Right cardiac atrium (tissue), 5 donors: Measurements from ENCODE around the gene YLPM1. TPM values are rescaled to one million over a fixed set of nuclear protein-coding genes. Genes with fewer than 3 reads are reported as not detected.

Experiments
- ATAC-seq, 2 donors: fragments of 200-7000 bp; cut with Tn5 transposase; one replicate each; pipeline versions ENCODE4 v1.8.0 to v1.9.1; 2020; ENCODE audit warnings: moderate library complexity in 2 of 2, mild to moderate bottlenecking in 1 of 2
- DNase-seq, 3 donors: peaks; one replicate each; pipeline ENCODE4 v3.0.0-alpha.2; 2020
- H3K27ac ChIP-seq: one replicate; pipeline ENCODE4 v1.5.1; 2013; ENCODE audit warnings: mild to moderate bottlenecking, low read length, control low read depth, moderate library complexity
- H3K27me3 ChIP-seq: one replicate; pipeline ENCODE4 v1.6.1; 2013; ENCODE audit not compliant: control insufficient read depth, insufficient read depth
- H3K4me1 ChIP-seq: one replicate; pipeline ENCODE4 v1.6.1; 2013; ENCODE audit warnings: low read length; ENCODE audit not compliant: control insufficient read depth, insufficient read depth
- H3K4me3 ChIP-seq: one replicate; pipeline ENCODE4 v1.5.1; 2013; ENCODE audit warnings: low read length, control low read depth
- H3K9me3 ChIP-seq: one replicate; pipeline ENCODE4 v1.6.1; 2013; ENCODE audit warnings: low read length; ENCODE audit not compliant: control insufficient read depth
- WGBS: extraction: QIAGEN DNeasy Blood & Tissue Kit; methylation state at CpG from one replicate; pipeline ENCODE4 v1.1.7; 2013; 5-methylcytosine and 5-hydroxymethylcytosine counted together
- intact Hi-C, 4 donors: fragments of 100-400 bp; cut with DNase I; formaldehyde crosslinking; loops; one replicate each; pipeline versions ENCODE4 v1.11.0 to v1.14.0; 2022 to 2023
- polyA plus RNA-seq: library from polyadenylated mRNA; stranded (reverse); fragments of 200-250 nt; gene quantifications from one replicate; pipeline ENCODE4 v1.2.3, GENCODE V29; 2013
- total RNA-seq, 4 donors: library from RNA; stranded (reverse); fragmentation: NEBNext Ultra II Directional; extraction: Animal tissue kit (Norgen Biotek cat#: 25700); gene quantifications; one replicate each; pipeline ENCODE4 v1.2.1, GENCODE V29; 2021
- donor health status: healthy with polysubstance abuse.
- donor health status: DM: no; HTN: yes; CAD: no.
- donor health status: DM: no; HTN: no; CAD: no.
- donor health status: DM: no; HTN: yes; CAD: no; lungs with severe emphysema.
- donor health status: DM: yes; HTN: yes; CAD: no.

The YLPM1 gene
- total and polyA plus RNA-seq, 5 donors = 15.5 to 36.3 (median 32.6) TPM

DNA sequence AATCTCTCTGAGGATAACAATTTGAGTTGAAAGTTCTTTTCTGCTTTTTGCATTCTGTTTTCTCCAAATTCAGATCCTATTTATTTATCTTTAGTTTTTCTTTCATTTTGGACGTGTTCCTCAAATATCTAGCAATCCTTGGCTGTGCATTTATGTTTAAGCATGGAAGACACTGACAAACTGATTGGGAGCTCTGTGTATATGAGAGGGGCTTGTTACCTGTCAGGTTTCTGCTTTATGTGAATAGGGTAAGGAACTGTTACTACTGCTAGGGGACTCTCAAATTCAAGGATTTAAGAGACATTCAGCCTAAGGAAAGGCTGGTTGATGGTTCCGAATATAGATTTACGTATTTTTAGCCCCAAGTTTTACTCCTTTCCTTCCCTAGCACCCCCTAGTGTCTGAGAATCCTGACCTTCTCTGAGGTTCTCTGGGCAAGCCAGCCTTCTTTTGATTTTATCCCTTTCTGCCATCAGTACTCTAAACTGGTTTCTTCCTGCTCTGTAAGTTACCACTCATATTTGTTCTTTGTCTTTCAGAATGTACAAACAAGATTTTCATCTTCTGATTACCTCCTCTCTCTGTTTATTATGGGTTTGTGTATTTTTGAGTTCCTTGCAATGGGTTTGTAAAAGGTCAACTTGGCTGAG lies 30.5 kb downstream of the YLPM1 start:
- DNase-seq (no peak), ATAC-seq (peak in 1 of 2 donors; percentile 21)
- 37% methylated on average over 3 of the region's 3 CpGs for WGBS
- H3K27me3 ChIP-seq = no peaks in the 10 kb centered on the region
- no peak overlapping the region for H3K4me3 ChIP-seq
- H3K27ac ChIP-seq = no peak overlapping the region
- no peaks in the 10 kb centered on the region for H3K9me3 ChIP-seq
- intact Hi-C loops = loop anchor here in 1 of 4 donors (10.0 kb wide), 1 partner anchor 189 kb away; no protein-coding TSS in a partner anchor
- H3K4me1 ChIP-seq = peaks cover 4% of the 10 kb centered on the region

- peaks cover 4% of the 10 kb centered on the region for H3K4me1 ChIP-seq
- intact Hi-C loops = loop anchor here in 1 of 4 donors (10.0 kb wide), 1 partner anchor 190 kb away; no protein-coding TSS in a partner anchor
- H3K9me3 ChIP-seq = no peaks in the 10 kb centered on the region
- 93% methylated on average over 2 of the region's 2 CpGs for whole genome bisulfite sequencing
- H3K27ac ChIP-seq = no peak overlapping the region
- ATAC-seq (no peak), DNase-seq (no peak)
- no peak overlapping the region for H3K4me3 ChIP-seq
- H3K27me3 ChIP-seq = no peaks in the 10 kb centered on the region
Observed at GRCh38 chr14:74794947-74795346, 31.8 kb downstream of the YLPM1 start.

DNA sequence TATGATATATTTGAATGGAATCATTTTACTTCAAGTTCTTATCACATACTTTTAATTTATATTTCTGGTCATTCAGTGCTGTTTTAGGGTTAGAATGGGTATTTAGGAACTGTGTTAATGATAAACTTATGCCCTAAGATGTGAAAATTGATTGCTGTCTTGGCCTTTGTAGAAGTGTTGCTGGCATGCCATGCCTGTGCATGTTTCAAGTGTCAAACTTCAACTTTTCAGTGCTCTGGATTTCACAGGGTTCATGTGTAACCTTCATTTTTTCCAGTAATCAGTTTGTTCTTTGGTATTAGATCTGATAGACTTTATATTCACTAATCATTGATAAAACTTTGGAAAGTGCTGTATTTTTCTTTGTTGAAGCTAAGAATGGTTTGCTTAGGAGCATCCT lies 36.6 kb downstream of the YLPM1 start:
- no peak for DNase-seq
- peaks cover 2% of the 10 kb centered on the region for H3K4me1 ChIP-seq
- intact Hi-C loops = loop anchor here in 2 of 4 donors (10.0 kb wide), 1 partner anchor 195 kb away; no protein-coding TSS in a partner anchor
- ATAC-seq = no peak
- H3K9me3 ChIP-seq = no peaks in the 10 kb centered on the region
- no peaks in the 10 kb centered on the region for H3K27me3 ChIP-seq
- H3K4me3 ChIP-seq = no peak overlapping the region
- no peak overlapping the region for H3K27ac ChIP-seq

- H3K27ac ChIP-seq = no peak overlapping the region
- H3K4me1 ChIP-seq = peaks cover 2% of the 10 kb centered on the region
- no peak overlapping the region for H3K4me3 ChIP-seq
- 66% methylated on average over 3 of the region's 3 CpGs for WGBS
- H3K9me3 ChIP-seq = no peaks in the 10 kb centered on the region
- H3K27me3 ChIP-seq = no peaks in the 10 kb centered on the region
- no peak for ATAC-seq
- DNase-seq = no peak
- intact Hi-C loops = loop anchor here in 1 of 4 donors (10.0 kb wide), 1 partner anchor 196 kb away; no protein-coding TSS in a partner anchor
Observed at GRCh38 chr14:74800780-74801179, 37.7 kb downstream of the YLPM1 start.

- Histone ChIP-seq H3K9me3 (no peaks in the 10 kb centered on the region), H3K4me3 (no peak overlapping the region), H3K4me1 (peaks cover 2% of the 10 kb centered on the region), H3K27me3 (no peaks in the 10 kb centered on the region), H3K27ac (no peak overlapping the region)
- intact Hi-C loops = loop anchor here in 1 of 4 donors (10.0 kb wide), 1 partner anchor 197 kb away; no protein-coding TSS in a partner anchor
- 89% methylated on average over 3 of the region's 3 CpGs for WGBS
- DNase-seq (no peak), ATAC-seq (no peak)
Observed at GRCh38 chr14:74801396-74801795, 38.3 kb downstream of the YLPM1 start.

- ATAC-seq (no peak), DNase-seq (no peak)
- Histone ChIP-seq H3K4me1 (no peaks in the 10 kb centered on the region), H3K4me3 (no peak overlapping the region), H3K27me3 (no peaks in the 10 kb centered on the region), H3K9me3 (no peaks in the 10 kb centered on the region), H3K27ac (no peak overlapping the region)
- WGBS = 88% methylated on average over 4 of the region's 4 CpGs
- intact Hi-C loops = loop anchor here in 1 of 4 donors (10.0 kb wide), 1 partner anchor 200 kb away; no protein-coding TSS in a partner anchor
Observed at GRCh38 chr14:74804219-74804825, 41.2 kb downstream of the YLPM1 start.

- ATAC-seq (no peak), DNase-seq (no peak)
- Histone ChIP-seq H3K27ac (no peak overlapping the region), H3K4me3 (no peak overlapping the region), H3K4me1 (no peaks in the 10 kb centered on the region), H3K9me3 (no peaks in the 10 kb centered on the region), H3K27me3 (no peaks in the 10 kb centered on the region)
- 87% methylated on average over 7 of the region's 7 CpGs for WGBS
- intact Hi-C loops = loop anchor here in 1 of 4 donors (10.0 kb wide), 1 partner anchor 203 kb away; no protein-coding TSS in a partner anchor
Observed at GRCh38 chr14:74807853-74808545, 44.9 kb downstream of the YLPM1 start.

DNA sequence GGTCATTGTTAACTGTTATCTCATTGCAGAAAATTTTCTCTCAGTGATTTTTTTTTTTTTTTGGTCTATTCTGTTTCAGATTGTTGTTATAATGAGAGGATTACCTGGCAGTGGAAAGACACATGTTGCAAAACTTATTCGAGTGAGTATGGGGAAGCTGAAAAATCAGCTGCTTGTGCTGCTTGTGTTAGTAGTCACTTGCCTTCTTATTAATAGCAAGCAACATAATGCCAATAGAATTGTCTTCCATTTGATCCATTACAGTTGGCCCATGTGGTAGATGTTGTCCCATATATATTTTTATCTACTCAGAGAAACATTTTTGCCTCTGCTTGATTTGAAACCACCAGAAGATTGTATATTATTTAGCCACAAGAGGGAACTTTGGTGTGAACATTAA lies 53.0 kb downstream of the YLPM1 start:
- Histone ChIP-seq H3K4me3 (no peak overlapping the region), H3K9me3 (no peaks in the 10 kb centered on the region), H3K27ac (no peak overlapping the region), H3K4me1 (no peaks in the 10 kb centered on the region), H3K27me3 (no peaks in the 10 kb centered on the region)
- intact Hi-C loops = no loop called here
- ATAC-seq = no peak
- no peak for DNase-seq
- WGBS = 91% methylated on average over 1 of the region's 1 CpG

DNA sequence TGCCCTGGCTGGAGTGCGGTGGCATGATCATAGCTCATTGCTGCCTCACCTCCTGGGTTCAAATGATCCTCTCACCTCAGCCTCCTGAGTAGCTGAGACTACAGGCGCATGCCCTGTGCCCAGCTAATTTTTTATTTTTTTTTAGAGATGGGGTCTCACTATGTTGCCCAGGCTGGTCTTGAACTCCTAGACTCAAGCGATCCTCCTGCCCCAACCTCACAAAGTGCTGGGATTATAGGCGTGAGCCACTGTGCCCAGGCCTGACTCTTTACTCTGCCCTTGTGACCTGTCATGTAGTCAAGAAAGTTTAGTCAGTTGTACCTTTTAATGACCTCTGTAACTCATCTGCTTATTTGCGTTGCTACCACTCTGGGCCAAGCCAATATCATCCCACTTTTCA lies 57.2 kb downstream of the YLPM1 start:
- no peak for ATAC-seq
- Histone ChIP-seq H3K4me1 (no peaks in the 10 kb centered on the region), H3K4me3 (no peak overlapping the region), H3K9me3 (no peaks in the 10 kb centered on the region), H3K27ac (no peak overlapping the region), H3K27me3 (no peaks in the 10 kb centered on the region)
- WGBS = 97% methylated on average over 5 of the region's 5 CpGs
- no peak for DNase-seq
- intact Hi-C loops = no loop called here

DNA sequence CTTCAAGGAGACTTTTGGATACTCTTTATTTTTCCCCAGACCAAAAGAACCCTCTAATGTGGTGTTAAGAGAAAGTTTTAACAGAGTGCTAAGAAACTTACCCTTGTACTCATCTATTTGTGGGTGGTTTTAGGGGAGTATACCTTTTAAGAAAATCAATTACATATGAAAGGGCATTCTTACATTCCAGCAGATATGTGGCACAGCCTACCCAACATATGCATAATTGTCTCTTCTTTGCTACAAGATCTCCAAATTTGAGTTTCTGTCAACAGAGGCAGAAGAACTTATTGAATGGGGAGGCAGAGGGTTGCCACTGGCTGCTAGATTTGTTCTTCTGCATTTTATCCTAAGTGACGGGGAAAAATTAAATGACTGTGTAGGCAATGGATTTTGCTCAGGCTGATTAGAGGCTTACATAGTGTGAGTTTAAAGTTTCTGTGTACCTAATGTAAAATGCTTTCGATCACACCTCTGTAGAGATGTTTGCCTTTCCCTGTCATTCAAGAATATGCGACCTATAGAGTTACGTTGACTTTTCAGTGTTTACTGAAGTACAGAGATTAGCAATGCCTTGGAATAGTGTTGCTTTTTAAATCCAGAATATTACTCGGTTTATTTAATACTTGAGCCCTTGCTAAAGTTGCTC lies 58.3 kb downstream of the YLPM1 start:
- H3K27ac ChIP-seq = no peak overlapping the region
- H3K4me1 ChIP-seq = no peaks in the 10 kb centered on the region
- WGBS = 93% methylated on average over 5 of the region's 5 CpGs
- ATAC-seq = no peak
- intact Hi-C loops = no loop called here
- DNase-seq = no peak
- H3K4me3 ChIP-seq = no peak overlapping the region
- no peaks in the 10 kb centered on the region for H3K9me3 ChIP-seq
- no peaks in the 10 kb centered on the region for H3K27me3 ChIP-seq

GRCh38 chr14:74824997-74825396 lies 61.9 kb downstream of the YLPM1 start:
- WGBS = 85% methylated on average over 2 of the region's 2 CpGs
- no peak overlapping the region for H3K4me3 ChIP-seq
- H3K27ac ChIP-seq = no peak overlapping the region
- no peaks in the 10 kb centered on the region for H3K9me3 ChIP-seq
- intact Hi-C loops = no loop called here
- peaks cover 3% of the 10 kb centered on the region for H3K4me1 ChIP-seq
- ATAC-seq (no peak), DNase-seq (no peak)
- H3K27me3 ChIP-seq = no peaks in the 10 kb centered on the region
